Rectal smooth muscle tissue (tissue), 1 donor: ENCODE data around the gene LIN54.
A peak's percentile ranks its signal among the peaks of the same experiment; 100 is the strongest.
"Not testable (repeated sequence)": the region's sequence is repeated elsewhere in the genome, so short reads cannot be mapped to it uniquely, and the experiment has no call there.

Source experiments
- H3K27ac ChIP-seq: one replicate; pipeline ENCODE4 v1.7.0; 2013; ENCODE audit warnings: low read depth, low read length, inconsistent platforms
- H3K27me3 ChIP-seq: one replicate; pipeline ENCODE4 v1.7.0; 2013; ENCODE audit warnings: low read length; ENCODE audit not compliant: control insufficient read depth, insufficient read depth
- H3K36me3 ChIP-seq: one replicate; pipeline ENCODE4 v1.7.0; 2013; ENCODE audit warnings: low read length; ENCODE audit not compliant: control insufficient read depth, insufficient read depth
- H3K4me1 ChIP-seq: one replicate; pipeline ENCODE4 v1.7.0; 2013; ENCODE audit warnings: low read length; ENCODE audit not compliant: control insufficient read depth, insufficient read depth
- H3K4me3 ChIP-seq: one replicate; pipeline ENCODE4 v1.7.0; 2013; ENCODE audit warnings: low read length
- H3K9ac ChIP-seq: one replicate; pipeline ENCODE4 v1.7.0; 2013; ENCODE audit warnings: low read length

LIN54 gene

DNA sequence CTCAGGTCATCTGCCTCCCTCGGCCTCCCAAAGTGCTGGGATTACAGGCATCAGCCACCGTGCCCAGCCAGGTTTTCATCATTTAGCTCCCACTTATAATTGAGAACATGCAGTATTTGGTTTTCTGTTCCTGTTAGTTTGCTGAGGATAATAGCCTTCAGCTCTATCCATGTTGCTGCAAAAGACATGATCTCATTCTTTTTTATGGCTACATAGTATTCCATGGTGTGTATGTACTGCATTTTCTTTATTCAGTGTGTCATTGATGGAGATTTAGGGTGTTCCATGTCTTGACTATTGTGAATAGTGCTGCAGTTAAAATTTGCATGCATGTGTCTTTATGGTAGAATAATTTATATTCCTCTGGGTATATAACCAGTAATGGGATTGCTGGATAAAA, 96.7 kb downstream of the LIN54 start:
- not testable (repeated sequence) for H3K4me1 ChIP-seq, H3K27me3 ChIP-seq, H3K4me3 ChIP-seq, H3K36me3 ChIP-seq, H3K9ac ChIP-seq, H3K27ac ChIP-seq

DNA sequence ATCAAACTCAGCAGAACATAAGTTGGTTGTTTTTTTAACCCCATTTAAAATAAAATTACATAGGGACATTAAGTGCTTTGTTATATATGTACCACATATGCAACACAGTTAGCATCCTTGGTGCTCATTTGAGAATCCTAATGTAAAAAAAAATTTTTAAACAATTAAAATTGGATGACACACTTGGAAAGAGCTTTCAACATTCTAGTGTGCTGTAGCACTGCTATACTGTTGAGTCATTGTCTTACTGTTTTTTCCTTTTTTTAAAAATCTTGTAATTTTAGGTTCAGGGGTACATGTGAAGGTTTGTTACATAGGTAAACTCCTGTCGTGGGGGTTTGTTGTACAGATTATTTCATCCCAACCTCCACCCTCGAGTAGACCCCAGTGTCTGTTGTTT, 97.3 kb downstream of the LIN54 start:
- Histone ChIP-seq H3K27me3 (no peaks in the 10 kb centered on the region), H3K4me1 (no peaks in the 10 kb centered on the region), H3K36me3 (no peaks in the 10 kb centered on the region), H3K9ac (no peak overlapping the region), H3K27ac (no peak overlapping the region), H3K4me3 (no peak overlapping the region)

DNA sequence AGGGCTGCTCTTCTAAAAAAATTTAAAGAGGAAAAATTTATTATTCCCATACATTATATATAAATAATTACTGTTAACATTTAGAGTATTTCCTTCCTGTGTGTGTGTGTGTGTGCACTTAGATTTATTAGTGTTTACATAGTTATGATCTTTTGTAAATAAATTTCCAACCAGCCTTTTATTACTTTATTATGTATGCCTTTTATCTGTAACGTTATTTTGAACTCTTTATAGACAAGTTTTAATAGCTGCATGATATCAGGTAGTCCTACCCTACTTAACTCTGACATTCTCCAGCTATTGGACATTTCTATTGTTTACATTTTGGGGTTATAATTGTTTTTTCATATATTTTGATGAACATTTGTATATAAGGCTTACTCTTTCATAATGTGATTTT, 101.3 kb downstream of the LIN54 start:
- Histone ChIP-seq H3K36me3 (no peaks in the 10 kb centered on the region), H3K4me3 (no peak overlapping the region), H3K27ac (no peak overlapping the region), H3K9ac (no peak overlapping the region), H3K4me1 (no peaks in the 10 kb centered on the region), H3K27me3 (no peaks in the 10 kb centered on the region)

DNA sequence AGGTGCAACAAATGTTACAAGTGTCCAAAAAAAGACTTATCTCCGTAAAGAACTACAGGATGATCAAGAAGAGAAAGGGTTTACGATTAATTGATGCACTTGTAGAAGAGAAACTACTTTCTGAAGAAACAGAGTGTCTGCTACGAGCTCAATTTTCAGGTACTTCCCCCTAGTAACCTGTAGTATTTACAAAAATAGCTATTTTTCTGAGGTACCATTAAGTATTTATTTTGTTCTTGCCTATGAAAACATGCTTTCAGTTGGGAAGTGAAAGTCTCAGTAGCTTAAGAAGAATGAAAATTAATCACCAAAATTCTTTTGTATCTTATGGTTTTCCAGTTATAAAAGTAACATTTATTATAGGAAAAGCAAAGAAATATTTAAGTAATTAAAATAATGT, 104.2 kb downstream of the LIN54 start:
- no peak overlapping the region for H3K9ac ChIP-seq
- no peaks in the 10 kb centered on the region for H3K36me3 ChIP-seq
- H3K4me1 ChIP-seq: peaks cover 2% of the 10 kb centered on the region
- no peaks in the 10 kb centered on the region for H3K27me3 ChIP-seq
- H3K27ac ChIP-seq: no peak overlapping the region
- no peak overlapping the region for H3K4me3 ChIP-seq

DNA sequence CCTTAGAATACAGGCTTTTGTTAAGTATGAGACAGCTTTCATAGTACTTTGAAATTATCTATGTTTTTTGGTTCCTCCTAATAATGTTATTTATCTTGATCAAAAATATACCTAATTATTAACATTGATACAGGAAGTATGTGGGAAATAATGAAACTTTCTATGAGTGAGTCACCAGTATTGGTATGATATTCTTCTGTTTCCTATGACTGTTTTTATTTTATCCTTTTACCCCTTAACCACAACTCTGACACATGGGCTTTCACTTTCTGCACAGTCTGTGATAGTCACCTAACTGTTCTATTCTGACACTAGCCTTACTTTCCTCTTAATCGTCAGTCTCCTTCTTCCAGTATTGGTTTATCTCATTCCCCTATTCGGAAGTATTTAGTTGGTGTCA, 105.4 kb downstream of the LIN54 start:
- H3K9ac ChIP-seq: no peak overlapping the region
- no peak overlapping the region for H3K27ac ChIP-seq
- H3K36me3 ChIP-seq: no peaks in the 10 kb centered on the region
- H3K27me3 ChIP-seq: no peaks in the 10 kb centered on the region
- H3K4me1 ChIP-seq: peaks cover 2% of the 10 kb centered on the region
- H3K4me3 ChIP-seq: no peak overlapping the region

DNA sequence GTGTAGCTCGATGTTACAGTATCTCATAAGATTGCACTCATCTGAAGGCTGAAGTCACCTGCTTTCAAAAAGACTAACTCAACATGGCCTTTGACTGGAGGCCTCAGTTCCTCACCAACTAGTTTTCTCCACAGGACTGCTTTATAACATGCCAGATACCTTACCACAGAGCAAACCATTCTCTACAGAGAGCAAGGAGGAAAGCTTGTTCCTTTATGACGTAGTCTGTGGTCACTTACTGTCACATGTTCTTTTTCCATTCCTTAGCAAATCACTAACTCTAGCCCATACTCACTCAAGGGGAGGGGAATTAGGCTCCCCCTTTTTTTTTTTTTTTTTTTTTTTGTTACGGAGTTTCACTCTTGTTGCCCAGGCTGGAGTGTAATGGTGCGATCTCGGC, 106.9 kb downstream of the LIN54 start:
- H3K27ac ChIP-seq: no peak overlapping the region
- peaks cover 2% of the 10 kb centered on the region for H3K4me1 ChIP-seq
- H3K4me3 ChIP-seq: no peak overlapping the region
- H3K36me3 ChIP-seq: no peaks in the 10 kb centered on the region
- H3K27me3 ChIP-seq: no peaks in the 10 kb centered on the region
- no peak overlapping the region for H3K9ac ChIP-seq

DNA sequence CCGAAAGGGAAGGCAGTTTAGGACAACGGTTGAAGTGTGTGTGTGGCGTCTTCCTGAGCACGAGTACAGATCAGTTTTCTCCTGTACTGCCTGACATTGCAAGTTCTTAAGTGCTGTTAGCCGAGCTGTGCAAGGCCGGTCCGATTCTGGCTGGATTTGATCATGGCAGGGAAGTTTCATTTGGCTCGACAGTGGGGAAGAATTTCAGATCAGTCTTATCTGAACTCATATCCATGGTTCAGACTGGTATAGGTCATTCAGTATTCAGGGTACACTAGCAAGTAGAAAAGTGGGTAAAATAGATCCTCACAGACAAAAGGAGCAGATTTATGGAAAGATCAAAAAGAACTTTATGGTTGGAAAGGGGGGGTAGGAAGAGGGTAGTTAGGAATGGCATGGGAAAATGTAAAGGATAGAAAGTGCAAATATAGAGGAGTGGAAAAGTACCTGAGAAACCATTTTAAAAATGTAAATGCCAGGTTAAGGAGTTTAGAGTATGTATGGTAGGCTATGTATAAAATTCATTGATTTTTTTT, 109.4 kb downstream of the LIN54 start:
- Histone ChIP-seq H3K27me3 (no peaks in the 10 kb centered on the region), H3K27ac (peak overlapping the region; percentile 100), H3K4me1 (peaks cover 4% of the 10 kb centered on the region), H3K9ac (peak overlapping the region; percentile 99), H3K36me3 (no peaks in the 10 kb centered on the region), H3K4me3 (peak overlapping the region; percentile 99)

DNA sequence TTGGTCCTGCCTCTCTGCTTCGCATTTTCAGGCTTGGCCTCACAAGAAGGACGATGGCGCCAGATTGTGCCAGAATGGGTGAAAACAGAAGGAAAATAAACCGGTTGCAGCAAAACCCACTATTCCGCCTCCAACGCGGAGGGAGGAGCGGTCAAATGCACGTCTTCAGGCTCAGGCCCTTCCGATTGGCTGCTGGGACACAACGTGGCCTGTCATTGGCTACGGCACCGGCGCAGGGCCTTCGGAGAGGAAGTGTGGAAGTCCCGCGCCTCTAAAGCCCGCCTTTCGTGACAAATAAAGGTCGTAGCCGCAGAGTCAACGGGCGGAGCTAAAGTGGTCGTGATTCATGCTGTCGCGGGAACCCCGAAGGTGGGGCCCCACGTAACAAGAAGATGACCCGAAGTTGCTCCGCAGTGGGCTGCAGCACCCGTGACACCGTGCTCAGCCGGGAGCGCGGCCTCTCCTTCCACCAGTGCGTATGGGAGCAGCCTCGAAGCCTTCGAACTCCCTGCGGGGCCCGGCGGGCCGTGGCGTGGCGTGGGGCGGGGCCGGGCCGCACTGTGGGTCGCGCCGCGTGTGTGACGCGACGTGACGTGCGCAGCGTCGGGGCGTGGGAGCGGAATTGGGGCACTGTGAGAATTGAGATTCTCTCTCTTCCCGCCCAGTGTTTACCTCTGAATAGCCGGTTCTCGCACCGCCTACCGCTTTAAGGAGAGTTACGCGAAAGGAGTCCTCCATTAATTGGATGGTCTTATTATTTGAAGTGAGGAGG, 110.0 kb downstream of the LIN54 start, which contains the start of gene THAP9:
Gene THAP9 (plus strand): TSS at position 325 of the 772 bp plus-strand sequence. CDS start 68 bp downstream, at position 393.
- H3K27me3 ChIP-seq: no peaks in the 10 kb centered on the region
- H3K4me1 ChIP-seq: peaks cover 4% of the 10 kb centered on the region
- H3K4me3 ChIP-seq: peak within 1 kb of the TSS; percentile 99
- H3K27ac ChIP-seq: peak within 1 kb of the TSS; percentile 100
- H3K9ac ChIP-seq: peak within 1 kb of the TSS; percentile 99
- no peaks in the 10 kb centered on the region for H3K36me3 ChIP-seq

DNA sequence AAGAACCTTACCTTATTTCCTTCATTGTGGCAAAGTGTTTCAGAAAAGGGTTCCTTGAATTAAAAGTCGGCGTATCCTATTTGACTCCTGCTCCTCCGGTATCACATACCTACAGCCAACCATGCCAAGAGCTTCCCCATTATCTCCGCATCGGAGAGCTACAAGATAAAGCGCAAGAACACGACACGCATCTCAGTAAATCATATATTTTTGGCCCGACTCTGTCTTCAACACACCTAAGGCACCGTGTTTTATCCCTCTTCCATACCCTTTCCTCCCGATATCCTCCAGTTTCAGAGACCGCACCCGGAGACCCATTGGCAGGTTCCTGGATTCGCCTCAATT, 110.6 kb downstream of the LIN54 start:
- Histone ChIP-seq H3K27me3 (no peaks in the 10 kb centered on the region), H3K36me3 (no peaks in the 10 kb centered on the region), H3K9ac (peak overlapping the region; percentile 89), H3K27ac (peak overlapping the region; percentile 100), H3K4me3 (peak overlapping the region; percentile 99), H3K4me1 (peaks cover 4% of the 10 kb centered on the region)

DNA sequence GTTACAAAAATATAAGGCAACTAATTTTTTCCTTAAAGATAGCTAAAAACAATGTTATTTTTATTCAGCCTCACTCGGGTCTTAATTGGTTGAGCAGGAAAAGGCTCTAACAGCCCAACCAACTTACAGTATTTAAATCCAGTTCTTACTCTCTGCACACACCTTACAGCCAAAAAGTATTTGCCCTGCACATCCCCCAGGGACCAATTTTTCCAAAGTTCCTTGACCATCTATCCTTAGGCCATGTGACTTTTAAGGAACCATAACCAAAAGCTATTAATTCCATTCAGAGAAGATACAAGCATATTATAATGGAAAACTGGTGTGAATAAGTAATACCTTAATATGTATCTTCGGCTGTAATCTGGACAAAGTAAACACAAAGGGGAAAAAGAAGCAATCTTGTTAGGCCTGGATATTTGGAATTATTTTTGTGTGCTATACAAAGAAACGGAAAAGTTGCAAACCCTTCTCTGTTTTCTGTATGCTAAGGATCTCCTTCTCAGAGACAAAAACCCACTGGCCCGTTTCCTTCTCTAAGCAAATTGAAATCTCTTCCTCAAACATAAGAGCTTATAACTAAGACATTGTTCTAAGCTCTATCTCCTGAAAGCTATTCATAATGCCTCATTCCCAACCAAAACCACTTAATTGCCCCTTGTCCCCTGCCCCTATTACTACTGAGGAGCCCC, 111.1 kb downstream of the LIN54 start:
- H3K9ac ChIP-seq: peak overlapping the region; percentile 89
- peak overlapping the region; percentile 99 for H3K4me3 ChIP-seq
- peaks cover 4% of the 10 kb centered on the region for H3K4me1 ChIP-seq

DNA sequence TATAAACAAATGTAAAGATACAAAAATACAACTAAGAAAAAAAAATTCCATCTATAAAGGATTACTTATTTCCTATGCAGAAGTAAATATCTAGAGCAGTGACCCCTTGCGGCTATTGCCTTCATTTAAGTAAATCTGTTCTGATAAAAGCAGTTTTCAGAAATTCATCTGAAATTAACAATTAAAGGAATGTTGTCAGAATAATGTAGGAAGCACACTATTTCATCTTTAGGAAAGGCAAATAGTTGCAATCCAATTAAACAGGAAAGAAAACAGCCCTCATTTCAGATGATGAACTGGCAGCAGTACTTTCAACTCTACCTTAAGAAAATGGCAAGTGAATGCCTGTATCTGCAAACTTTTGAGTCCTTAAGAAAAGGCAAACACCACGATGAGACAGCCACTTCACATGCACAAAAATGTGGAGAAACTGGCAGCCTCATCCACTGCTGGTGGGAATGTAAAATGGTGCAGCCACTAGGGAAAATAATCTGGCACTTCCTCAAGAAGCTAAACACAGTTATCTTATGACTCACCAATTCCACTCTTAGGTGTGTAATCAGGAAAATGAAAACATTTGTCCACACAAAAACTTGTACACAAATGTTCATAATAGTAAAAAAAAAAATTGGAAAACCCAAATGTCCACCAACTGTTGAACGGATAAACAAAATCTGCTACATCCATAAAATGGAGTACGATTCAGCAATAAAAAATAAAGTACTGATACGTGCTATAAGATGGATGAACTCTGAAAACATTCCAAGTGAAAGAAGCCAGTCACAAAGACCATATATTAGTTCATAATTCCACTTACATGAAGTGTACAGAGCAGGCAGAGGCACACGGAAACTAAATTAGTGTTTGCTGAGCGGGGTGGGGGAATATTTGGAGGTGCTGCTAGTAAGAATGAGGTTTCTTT, 112.0 kb downstream of the LIN54 start:
- Histone ChIP-seq H3K4me1 (peaks cover 4% of the 10 kb centered on the region), H3K9ac (no peak overlapping the region), H3K27ac (no peak overlapping the region)

More for the DNA sequence above, 111.1 kb downstream of the LIN54 start:
- no peaks in the 10 kb centered on the region for H3K36me3 ChIP-seq
- peak overlapping the region; percentile 100 for H3K27ac ChIP-seq
- no peaks in the 10 kb centered on the region for H3K27me3 ChIP-seq

DNA sequence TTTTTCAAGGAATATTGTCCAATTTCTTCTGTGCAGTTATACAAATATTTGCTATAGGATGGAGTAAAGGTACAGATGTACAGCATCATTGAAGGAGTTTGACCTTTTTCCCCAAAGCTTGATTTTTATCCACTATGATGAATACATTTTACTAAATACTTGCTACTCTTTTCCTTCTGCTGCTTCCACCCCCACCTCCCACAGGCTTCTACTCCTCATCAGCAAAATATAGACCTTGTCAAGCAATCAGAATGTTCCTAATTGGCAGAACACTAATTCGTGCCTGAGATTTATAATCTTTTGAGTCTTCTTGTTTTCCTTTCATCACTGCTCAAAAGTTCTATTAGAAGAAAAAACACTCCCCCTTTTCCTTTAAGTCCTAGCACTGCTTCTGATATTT, 113.9 kb downstream of the LIN54 start:
- Histone ChIP-seq H3K9ac (no peak overlapping the region), H3K36me3 (peaks cover 10% of the 10 kb centered on the region), H3K27me3 (no peaks in the 10 kb centered on the region), H3K4me1 (peaks cover 5% of the 10 kb centered on the region), H3K27ac (no peak overlapping the region), H3K4me3 (no peak overlapping the region)

More for the DNA sequence above, 112.0 kb downstream of the LIN54 start:
- Histone ChIP-seq H3K4me3 (peak overlapping the region; percentile 99), H3K36me3 (peaks cover 7% of the 10 kb centered on the region), H3K27me3 (no peaks in the 10 kb centered on the region)
